ENCODE data around the gene KIZ. TPM values are rescaled to one million over a fixed set of nuclear protein-coding genes. Genes with fewer than 3 reads are reported as not detected.

KIZ gene
- total RNA-seq, 1 experiment from 2014 or later: 9.1 TPM

GRCh38 chr20:21237956-21238799 is 112.3 kb downstream of the KIZ start:
- H3K27me3 ChIP-seq (replicated peaks; ENCODE audit: insufficient read depth, low read depth, low read length, poor library complexity): no peaks in the 10 kb centered on the region
- no peak for DNase-seq (ENCODE audit: low spot score)
- H3K4me3 ChIP-seq (ENCODE audit: low read depth, low read length, poor library complexity, severe bottlenecking): no peak overlapping the region
- peaks cover 14% of the 10 kb centered on the region for H3K4me1 ChIP-seq (ENCODE audit: insufficient read depth, low read length, poor library complexity, severe bottlenecking)
- no peak overlapping the region for H3K27ac ChIP-seq (ENCODE audit: low read depth, low read length, poor library complexity, severe bottlenecking)
- ChIA-PET POLR2A (ENCODE audit: low non-redundant PET) (no interaction called here), CTCF (interaction anchor here (0.6 kb wide), 1 partner anchor 267 kb away, joined by 5 read pairs; no protein-coding TSS in a partner anchor)
- no peaks in the 10 kb centered on the region for H3K36me3 ChIP-seq (ENCODE audit: insufficient read depth, low read length, poor library complexity, severe bottlenecking)
- H3K9me3 ChIP-seq (ENCODE audit: low read depth, low read length, poor library complexity, severe bottlenecking): no peaks in the 10 kb centered on the region
- TF ChIP-seq EZH2 (IDR thresholded peaks at IDR 0.05; ENCODE audit: borderline replicate concordance, low read depth, low read length, poor library complexity, severe bottlenecking): no peak
- TF ChIP-seq, protein P1, sequence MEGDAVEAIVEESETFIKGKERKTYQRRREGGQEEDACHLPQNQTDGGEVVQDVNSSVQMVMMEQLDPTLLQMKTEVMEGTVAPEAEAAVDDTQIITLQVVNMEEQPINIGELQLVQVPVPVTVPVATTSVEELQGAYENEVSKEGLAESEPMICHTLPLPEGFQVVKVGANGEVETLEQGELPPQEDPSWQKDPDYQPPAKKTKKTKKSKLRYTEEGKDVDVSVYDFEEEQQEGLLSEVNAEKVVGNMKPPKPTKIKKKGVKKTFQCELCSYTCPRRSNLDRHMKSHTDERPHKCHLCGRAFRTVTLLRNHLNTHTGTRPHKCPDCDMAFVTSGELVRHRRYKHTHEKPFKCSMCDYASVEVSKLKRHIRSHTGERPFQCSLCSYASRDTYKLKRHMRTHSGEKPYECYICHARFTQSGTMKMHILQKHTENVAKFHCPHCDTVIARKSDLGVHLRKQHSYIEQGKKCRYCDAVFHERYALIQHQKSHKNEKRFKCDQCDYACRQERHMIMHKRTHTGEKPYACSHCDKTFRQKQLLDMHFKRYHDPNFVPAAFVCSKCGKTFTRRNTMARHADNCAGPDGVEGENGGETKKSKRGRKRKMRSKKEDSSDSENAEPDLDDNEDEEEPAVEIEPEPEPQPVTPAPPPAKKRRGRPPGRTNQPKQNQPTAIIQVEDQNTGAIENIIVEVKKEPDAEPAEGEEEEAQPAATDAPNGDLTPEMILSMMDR (conservative IDR thresholded peaks at IDR 0.05; ENCODE audit: low read depth, low read length): no peak
- no TSS peak for BruUV-seq (replicated peaks)
- intact Hi-C loops (cut with micrococcal nuclease; ENCODE audit: unreplicated experiment): loop anchor here (2.0 to 10.0 kb wide), 5 partner anchors 167 to 457 kb away; no protein-coding TSS in a partner anchor

DNA sequence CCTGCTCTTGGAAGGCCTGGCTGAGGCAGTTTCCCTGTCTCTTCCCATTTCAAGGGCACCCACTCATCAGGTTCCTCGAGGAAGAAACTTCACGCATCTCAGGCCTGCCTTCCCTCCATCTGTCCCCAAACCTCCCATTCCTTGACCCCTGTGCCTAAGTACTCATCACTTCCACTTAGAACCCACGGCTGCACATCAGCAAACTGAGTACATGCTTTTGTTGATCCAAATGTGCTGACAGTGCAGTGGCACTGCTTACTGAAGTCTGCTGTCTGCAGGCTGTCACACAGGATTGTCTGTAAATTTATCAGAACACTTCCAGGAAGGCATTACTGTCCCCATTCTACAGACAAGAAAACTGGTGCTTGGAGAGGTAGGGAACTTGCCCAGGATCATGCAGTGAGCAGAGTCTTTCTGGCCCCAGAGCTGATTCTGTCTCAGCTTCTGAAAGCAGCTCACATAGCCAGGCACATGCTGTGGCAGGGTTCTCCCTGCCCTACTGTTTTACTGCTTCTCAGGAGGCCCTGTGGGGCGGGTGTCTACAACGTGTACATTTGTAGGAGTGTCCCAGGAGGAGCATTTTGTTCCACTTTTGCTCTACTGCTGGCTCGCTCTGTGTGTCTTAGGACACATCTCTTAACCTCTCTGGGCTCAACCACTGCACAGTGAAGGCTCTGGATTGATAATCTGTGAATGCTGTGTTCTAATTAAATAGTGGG is 113.1 kb downstream of the KIZ start:
- Histone ChIP-seq H3K4me3 (ENCODE audit: low read depth, low read length, poor library complexity, severe bottlenecking) (no peak overlapping the region), H3K4me1 (ENCODE audit: insufficient read depth, low read length, poor library complexity, severe bottlenecking) (peaks cover 14% of the 10 kb centered on the region), H3K27ac (ENCODE audit: low read depth, low read length, poor library complexity, severe bottlenecking) (no peak overlapping the region), H3K36me3 (ENCODE audit: insufficient read depth, low read length, poor library complexity, severe bottlenecking) (no peaks in the 10 kb centered on the region), H3K9me3 (ENCODE audit: low read depth, low read length, poor library complexity, severe bottlenecking) (no peaks in the 10 kb centered on the region), H3K27me3 (replicated peaks; ENCODE audit: insufficient read depth, low read depth, low read length, poor library complexity) (no peaks in the 10 kb centered on the region)
- ChIA-PET POLR2A (ENCODE audit: low non-redundant PET) (no interaction called here), CTCF (no interaction called here)
- no peak for DNase-seq (ENCODE audit: low spot score)
- intact Hi-C loops (cut with micrococcal nuclease; ENCODE audit: unreplicated experiment): loop anchor here (5.0 to 10.0 kb wide), 4 partner anchors 166 to 456 kb away; no protein-coding TSS in a partner anchor
- no peak for TF ChIP-seq EZH2 (IDR thresholded peaks at IDR 0.05; ENCODE audit: borderline replicate concordance, low read depth, low read length, poor library complexity, severe bottlenecking)
- TF ChIP-seq, protein P1 (conservative IDR thresholded peaks at IDR 0.05; ENCODE audit: low read depth, low read length): no peak
- BruUV-seq (replicated peaks): no TSS peak

GRCh38 chr20:21240394-21240793 is 114.5 kb downstream of the KIZ start:
- intact Hi-C loops (cut with micrococcal nuclease; ENCODE audit: unreplicated experiment): no loop called here
- H3K27me3 ChIP-seq (replicated peaks; ENCODE audit: insufficient read depth, low read depth, low read length, poor library complexity): no peaks in the 10 kb centered on the region
- BruUV-seq (replicated peaks): no TSS peak
- TF ChIP-seq, protein P1 (conservative IDR thresholded peaks at IDR 0.05; ENCODE audit: low read depth, low read length): no peak
- TF ChIP-seq EZH2 (IDR thresholded peaks at IDR 0.05; ENCODE audit: borderline replicate concordance, low read depth, low read length, poor library complexity, severe bottlenecking): no peak
- no peak overlapping the region for H3K4me3 ChIP-seq (ENCODE audit: low read depth, low read length, poor library complexity, severe bottlenecking)
- no peak overlapping the region for H3K27ac ChIP-seq (ENCODE audit: low read depth, low read length, poor library complexity, severe bottlenecking)
- ChIA-PET POLR2A (ENCODE audit: low non-redundant PET) (no interaction called here), CTCF (no interaction called here)
- H3K9me3 ChIP-seq (ENCODE audit: low read depth, low read length, poor library complexity, severe bottlenecking): no peaks in the 10 kb centered on the region
- no peak for DNase-seq (ENCODE audit: low spot score)
- H3K4me1 ChIP-seq (ENCODE audit: insufficient read depth, low read length, poor library complexity, severe bottlenecking): peaks cover 6% of the 10 kb centered on the region
- no peaks in the 10 kb centered on the region for H3K36me3 ChIP-seq (ENCODE audit: insufficient read depth, low read length, poor library complexity, severe bottlenecking)

All from A673 (cell line).